SK-N-MC (cell line): ENCODE measurements around the gene DMAC2L.

Source experiments
- DNase-seq: peaks from one replicate; pipeline ENCODE4 v3.0.0-alpha.2; 2011; ENCODE audit warnings: low read depth, low spot score
- H3K27ac ChIP-seq: fragments of 200-600 bp; sonication (generic); 2 replicates; pipeline ENCODE4 v1.5.1; 2016; ENCODE audit warnings: mixed run types
- H3K36me3 ChIP-seq: fragments of 200-600 bp; sonication (generic); 2 replicates; pipeline ENCODE4 v1.6.1; 2017; ENCODE audit warnings: antibody characterized with exemption, low read length, mixed read lengths; ENCODE audit not compliant: insufficient read depth
- H3K4me3 ChIP-seq: fragments of 200-600 bp; sonication (generic); 2 replicates; pipeline ENCODE4 v1.5.1; 2016
- H3K9ac ChIP-seq: fragments of 200-600 bp; sonication (generic); 2 replicates; pipeline ENCODE4 v1.8.0; 2017; ENCODE audit warnings: mixed run types, mixed read lengths; ENCODE audit not compliant: insufficient read length
- H3K9me3 ChIP-seq: fragments of 200-600 bp; sonication (generic); 2 replicates; pipeline ENCODE4 v1.6.1; 2017; ENCODE audit warnings: low read depth, mild to moderate bottlenecking, antibody characterized with exemption, low read length, moderate library complexity, mixed read lengths
- EZH2 ChIP-seq: fragments of 200-600 bp; sonication (generic); IDR thresholded peaks from one replicate; pipeline ENCODE4 v1.6.1; 2017; ENCODE audit warnings: antibody characterized with exemption
- FOXP2 ChIP-seq: optimal IDR thresholded peaks from 2 replicates; pipeline ENCODE3; 2011; ENCODE audit warnings: mild to moderate bottlenecking, moderate library complexity; ENCODE audit not compliant: insufficient read depth; ENCODE audit errors: extremely low read length, control extremely low read depth
- POLR2AphosphoS5 ChIP-seq: IDR thresholded peaks from 2 replicates; pipeline ENCODE4 v1.6.1; 2012; ENCODE audit warnings: mild to moderate bottlenecking, low read depth, low read length, borderline replicate concordance

Gene DMAC2L

GRCh38 chr14:50318031-50318626, 6.0 kb downstream of the DMAC2L start:
- Histone ChIP-seq H3K27ac (no peak overlapping the region), H3K9ac (peak overlapping the region; percentile 20), H3K4me3 (no peak overlapping the region), H3K9me3 (no peaks in the 10 kb centered on the region), H3K36me3 (peaks cover 9% of the 10 kb centered on the region)
- TF ChIP-seq POLR2AphosphoS5 (no peak), FOXP2 (no peak), EZH2 (no peak)
- DNase-seq: no peak

GRCh38 chr14:50319293-50319692, 7.2 kb downstream of the DMAC2L start:
- Histone ChIP-seq H3K27ac (no peak overlapping the region), H3K36me3 (peaks cover 12% of the 10 kb centered on the region), H3K9ac (no peak overlapping the region), H3K9me3 (no peaks in the 10 kb centered on the region), H3K4me3 (no peak overlapping the region)
- no peak for DNase-seq
- no peak for TF ChIP-seq POLR2AphosphoS5

GRCh38 chr14:50319721-50320120, 7.6 kb downstream of the DMAC2L start:
- Histone ChIP-seq H3K4me3 (no peak overlapping the region), H3K9me3 (no peaks in the 10 kb centered on the region), H3K36me3 (peaks cover 12% of the 10 kb centered on the region), H3K27ac (no peak overlapping the region), H3K9ac (no peak overlapping the region)
- TF ChIP-seq FOXP2: no peak
- TF ChIP-seq EZH2: no peak
- no peak for TF ChIP-seq POLR2AphosphoS5
- DNase-seq: no peak

GRCh38 chr14:50320283-50320682, 8.2 kb downstream of the DMAC2L start:
- TF ChIP-seq FOXP2: no peak
- no peak for TF ChIP-seq POLR2AphosphoS5
- no peak for TF ChIP-seq EZH2
- no peak overlapping the region for H3K4me3 ChIP-seq
- no peak for DNase-seq
- H3K27ac ChIP-seq: peak overlapping the region; percentile 36; the same call in 1 of the 2 replicates
- H3K9ac ChIP-seq: no peak overlapping the region
- H3K36me3 ChIP-seq: peaks cover 15% of the 10 kb centered on the region
- no peaks in the 10 kb centered on the region for H3K9me3 ChIP-seq

GRCh38 chr14:50321009-50321660, 9.0 kb downstream of the DMAC2L start:
- Histone ChIP-seq H3K9me3 (no peaks in the 10 kb centered on the region), H3K36me3 (peaks cover 21% of the 10 kb centered on the region), H3K27ac (peak overlapping the region; percentile 67), H3K9ac (peak overlapping the region; percentile 58), H3K4me3 (peak overlapping the region; percentile 79)
- TF ChIP-seq FOXP2 (no peak), EZH2 (no peak), POLR2AphosphoS5 (no peak)
- DNase-seq: peak; percentile 77

GRCh38 chr14:50331596-50331995, 19.5 kb downstream of the DMAC2L start:
- Histone ChIP-seq H3K9me3 (no peaks in the 10 kb centered on the region), H3K9ac (no peak overlapping the region)
- no peak for TF ChIP-seq FOXP2
- TF ChIP-seq POLR2AphosphoS5: no peak
- no peak for TF ChIP-seq EZH2

GRCh38 chr14:50333014-50333509, 20.9 kb downstream of the DMAC2L start:
- Histone ChIP-seq H3K4me3 (no peak overlapping the region), H3K9me3 (no peaks in the 10 kb centered on the region), H3K36me3 (peaks cover 19% of the 10 kb centered on the region), H3K9ac (no peak overlapping the region), H3K27ac (no peak overlapping the region)
- DNase-seq: no peak
- TF ChIP-seq FOXP2: no peak
- TF ChIP-seq EZH2: no peak
- TF ChIP-seq POLR2AphosphoS5: no peak

More at GRCh38 chr14:50331596-50331995, 19.5 kb downstream of the DMAC2L start:
- no peak for DNase-seq
- H3K4me3 ChIP-seq: no peak overlapping the region
- peaks cover 24% of the 10 kb centered on the region for H3K36me3 ChIP-seq
- no peak overlapping the region for H3K27ac ChIP-seq

- no peak overlapping the region for H3K4me3 ChIP-seq
- no peak overlapping the region for H3K9ac ChIP-seq
- no peaks in the 10 kb centered on the region for H3K9me3 ChIP-seq
- no peak overlapping the region for H3K27ac ChIP-seq
- TF ChIP-seq EZH2 (no peak), FOXP2 (no peak), POLR2AphosphoS5 (no peak)
- DNase-seq: no peak
- H3K36me3 ChIP-seq: peaks cover 14% of the 10 kb centered on the region; the same call in 1 of the 2 replicates
These were observed 22.1 kb downstream of the DMAC2L start for GRCh38 chr14:50334211-50334610.
